ENCODE data around the gene UGT1A8. TPM values are rescaled to one million over a fixed set of nuclear protein-coding genes. Genes with fewer than 3 reads are reported as not detected.

Gene UGT1A8
- total and polyA plus RNA-seq, 2 donors (not counting 3 experiments of a cell fraction or from before 2014, with no cell fraction given), result not detected

- Histone ChIP-seq H3K9ac (replicated peaks; ENCODE audit: extremely low read depth, insufficient read depth, low read length) (no peak overlapping the region), H3K27ac (ENCODE audit: insufficient read depth, low read depth, low read length) (no peak overlapping the region), H3K79me2 (ENCODE audit: control insufficient read depth, insufficient read depth, low read length) (no peaks in the 10 kb centered on the region), H3K9me3 (replicated peaks; ENCODE audit: control insufficient read depth, insufficient read depth, low read length) (no peaks in the 10 kb centered on the region), H3K4me1 (ENCODE audit: control insufficient read depth, extremely low read depth, insufficient read depth, low read length) (no peaks in the 10 kb centered on the region), H2AFZ (ENCODE audit: low read depth, low read length) (no peak overlapping the region), H4K20me1 (replicated peaks; ENCODE audit: control insufficient read depth, extremely low read depth, insufficient read depth, low read length) (no peaks in the 10 kb centered on the region), H3K4me2 (ENCODE audit: insufficient read depth, low read length) (no peak overlapping the region), H3K27me3 (ENCODE audit: control insufficient read depth in 2 of 2, insufficient read depth in 2 of 2, low read length in 2 of 2) (no peaks in the 10 kb centered on the region), H3K36me3 (ENCODE audit: control insufficient read depth in 2 of 2, extremely low read depth in 1 of 2, insufficient read depth in 2 of 2, low read length in 2 of 2) (no peaks in the 10 kb centered on the region), H3K9me1 (replicated peaks; ENCODE audit: control insufficient read depth, extremely low read depth, insufficient read depth, low read length) (no peaks in the 10 kb centered on the region), H3K4me3 (replicated peaks in 1 of 3; ENCODE audit: insufficient read depth in 1 of 3, low read depth in 1 of 3, low read length in 3 of 3) (no peak overlapping the region)
- FAIRE-seq, result no peak
- no TSS peak for BruUV-seq (replicated peaks)
- intact Hi-C loops (cut with micrococcal nuclease), result no loop called here
- TF ChIP-seq CTCF (IDR thresholded peaks at IDR 0.05; ENCODE audit: extremely low read depth in 1 of 2, insufficient read depth in 1 of 2, low read depth in 1 of 2, low read length in 2 of 2) (no peak), GATA2 (IDR thresholded peaks at IDR 0.05; ENCODE audit: insufficient read depth, insufficient read length, low read depth, low read length) (no peak), MYC (IDR thresholded peaks at IDR 0.05; ENCODE audit: low read depth, low read length) (no peak), POLR2A (IDR thresholded peaks at IDR 0.05; ENCODE audit: low read depth, low read length) (no peak), MAX (IDR thresholded peaks at IDR 0.05; ENCODE audit: insufficient read depth, insufficient read length) (no peak), EZH2 (IDR thresholded peaks at IDR 0.05; ENCODE audit: borderline replicate concordance, low read depth, low read length, severe bottlenecking) (no peak)
- CTCF ChIA-PET, result no interaction called here
- POLR2A ChIA-PET, result no interaction called here
- no peak for DNase-seq (ENCODE audit: low read depth, low spot score)
- dilution Hi-C loops (cut with MboI; ENCODE audit: extremely low pct_ligation_motif_present, low sequenced_read_pairs), result no loop called here
These were observed 186.0 kb downstream of the UGT1A8 start for GRCh38 chr2:233803292-233803911.

All from endothelial cell of umbilical vein (primary cell).